SK-N-SH (cell line): ENCODE results near the gene SPINK1. TPM values are rescaled to one million over a fixed set of nuclear protein-coding genes. Genes with fewer than 3 reads are reported as not detected.

Source experiments
- CTCF ChIA-PET: fragments of 300-600, 350-600 bp; formaldehyde crosslinking; extraction: SDS; loops from one replicate; lab custom pipeline; 2021; lab: Yijun Ruan, JAX
- POLR2A ChIA-PET: fragments of 350-600 bp; sonication (Branson Sonifier 250); formaldehyde crosslinking; extraction: SDS; loops from one replicate; lab custom pipeline; 2020; ENCODE audit warnings: antibody characterized with exemption, inconsistent platforms; lab: Yijun Ruan, JAX
- DNase-seq: peaks from one replicate; pipeline ENCODE4 v3.0.0; 2012
- H2AFZ ChIP-seq: fragments of 200-600 bp; sonication (generic); 2 replicates; pipeline ENCODE4 v1.8.1; 2016; ENCODE audit warnings: antibody characterized with exemption, mild to moderate bottlenecking, low read depth
- H3F3A ChIP-seq: fragments of 200-600 bp; sonication (generic); replicated peaks from 2 replicates; pipeline ENCODE3; 2016; ENCODE audit warnings: antibody characterized with exemption, mild to moderate bottlenecking; ENCODE audit not compliant: insufficient read depth
- H3K27ac ChIP-seq, 2 experiments: fragments of 200-500 bp in 1 of 2; fragments of 200-600 bp in 1 of 2; sonication (Bioruptor generic) in 1 of 2; sonication (generic), shearing (Covaris generic) in 1 of 2; 2 replicates each; pipeline versions ENCODE4 v1.5.1 to v1.6.1; 2014 to 2016; ENCODE audit warnings: low read depth in 2 of 2, inconsistent platforms in 1 of 2, low read length in 1 of 2, mild to moderate bottlenecking in 1 of 2, mixed read lengths in 1 of 2
- H3K27me3 ChIP-seq: fragments of 200-600 bp; sonication (generic), shearing (Covaris generic); 2 replicates; pipeline ENCODE4 v1.6.1; 2016; ENCODE audit warnings: mixed run types; ENCODE audit not compliant: insufficient read depth
- H3K36me3 ChIP-seq, 2 experiments: fragments of 200-500 bp in 1 of 2; fragments of 200-600 bp in 1 of 2; sonication (Bioruptor generic) in 1 of 2; sonication (generic) in 1 of 2; replicated peaks in 1 of 2; 2 replicates each; pipeline versions ENCODE3 to v1.5.1; 2014 to 2016; ENCODE audit warnings: low read length in 1 of 2, mild to moderate bottlenecking in 1 of 2; ENCODE audit not compliant: insufficient read depth in 2 of 2, control insufficient read depth in 1 of 2
- H3K4me1 ChIP-seq, 2 experiments: fragments of 200-500 bp in 1 of 2; fragments of 200-600 bp in 1 of 2; sonication (Bioruptor generic) in 1 of 2; sonication (generic), shearing (Covaris generic) in 1 of 2; 2 replicates each; pipeline versions ENCODE4 v1.5.1 to v1.6.1; 2014 to 2016; ENCODE audit warnings: low read depth in 1 of 2, low read length in 1 of 2, mixed run types in 1 of 2; ENCODE audit not compliant: insufficient read depth in 2 of 2, control insufficient read depth in 1 of 2
- H3K4me2 ChIP-seq: fragments of 200-600 bp; sonication (generic), shearing (Covaris generic); 2 replicates; pipeline ENCODE4 v1.6.1; 2017; ENCODE audit warnings: mixed run types
- H3K4me3 ChIP-seq, 2 experiments: fragments of 200-500 bp in 1 of 2; fragments of 200-600 bp in 1 of 2; sonication (Bioruptor generic) in 1 of 2; sonication (generic), shearing (Covaris generic) in 1 of 2; 2 replicates each; pipeline versions ENCODE4 v1.5.1 to v1.8.1; 2014 to 2016; ENCODE audit warnings: low read depth in 2 of 2, inconsistent platforms in 1 of 2, low read length in 1 of 2, mild to moderate bottlenecking in 1 of 2, mixed read lengths in 1 of 2, moderate library complexity in 1 of 2
- H3K79me2 ChIP-seq: fragments of 200-600 bp; sonication (generic); 2 replicates; pipeline ENCODE4 v1.8.1; 2017; ENCODE audit warnings: mild to moderate bottlenecking; ENCODE audit not compliant: insufficient read depth
- H3K9ac ChIP-seq: fragments of 200-600 bp; sonication (generic); 2 replicates; pipeline ENCODE4 v1.6.1; 2017; ENCODE audit warnings: mixed run types
- H3K9me2 ChIP-seq: fragments of 200-600 bp; sonication (generic); 2 replicates; pipeline ENCODE4 v1.6.1; 2017; ENCODE audit warnings: mixed run types
- H3K9me3 ChIP-seq: fragments of 200-600 bp; sonication (generic); 2 replicates; pipeline ENCODE4 v1.6.1; 2017; ENCODE audit warnings: mixed run types, mild to moderate bottlenecking, moderate library complexity
- H4K20me1 ChIP-seq: fragments of 200-600 bp; sonication (generic); 2 replicates; pipeline ENCODE4 v1.6.1; 2017; ENCODE audit warnings: mild to moderate bottlenecking, mixed run types; ENCODE audit not compliant: insufficient read depth
- CHD2 ChIP-seq: fragments of 150-350 bp; IDR thresholded peaks from 2 replicates; pipeline ENCODE4 v1.6.1; 2018; ENCODE audit warnings: low read length; ENCODE audit not compliant: partially characterized antibody
- CTCF ChIP-seq: fragments of 200-600 bp; sonication (generic); IDR thresholded peaks from 2 replicates; pipeline ENCODE4 v1.6.1; 2017; ENCODE audit warnings: antibody characterized with exemption, mild to moderate bottlenecking, moderate library complexity
- ELF1 ChIP-seq: IDR thresholded peaks from 2 replicates; pipeline ENCODE4 v1.4.0; 2012
- FOXM1 ChIP-seq: IDR thresholded peaks from 2 replicates; pipeline ENCODE4 v1.4.0; 2012; ENCODE audit warnings: low read depth, mild to moderate bottlenecking
- GABPA ChIP-seq: IDR thresholded peaks from 2 replicates; pipeline ENCODE4 v1.4.0; 2012; ENCODE audit warnings: low read depth, mild to moderate bottlenecking
- MAX ChIP-seq: IDR thresholded peaks from 2 replicates; pipeline ENCODE4 v1.4.0; 2012; ENCODE audit warnings: low read depth
- MEF2A ChIP-seq: IDR thresholded peaks from 2 replicates; pipeline ENCODE4 v1.4.0; 2012; ENCODE audit warnings: low read depth, borderline replicate concordance
- MXI1 ChIP-seq: IDR thresholded peaks from 2 replicates; pipeline ENCODE4 v1.6.1; 2012; ENCODE audit warnings: mild to moderate bottlenecking, low read depth, low read length, improper control_type of control experiment
- NRF1 ChIP-seq: IDR thresholded peaks from 2 replicates; pipeline ENCODE4 v1.6.1; 2012; ENCODE audit warnings: low read depth, mild to moderate bottlenecking, low read length
- PBX3 ChIP-seq: IDR thresholded peaks from 2 replicates; pipeline ENCODE4; 2012
- RAD21 ChIP-seq: IDR thresholded peaks from 2 replicates; pipeline ENCODE4 v1.6.1; 2012; ENCODE audit warnings: mild to moderate bottlenecking, low read length
- REST ChIP-seq: IDR thresholded peaks from 2 replicates; pipeline ENCODE4 v1.6.1; 2012; ENCODE audit warnings: mild to moderate bottlenecking, low read depth, low read length, moderate library complexity
- RFX5 ChIP-seq: IDR thresholded peaks from 2 replicates; pipeline ENCODE4 v1.6.1; 2012; ENCODE audit warnings: mild to moderate bottlenecking, improper control_type of control experiment, low read length
- RXRA ChIP-seq: IDR thresholded peaks from 2 replicates; pipeline ENCODE4 v1.4.0; 2012; ENCODE audit warnings: low read depth, mild to moderate bottlenecking, borderline replicate concordance
- SIN3A ChIP-seq: IDR thresholded peaks from 2 replicates; pipeline ENCODE4 v1.6.1; 2012; ENCODE audit warnings: low read depth, mild to moderate bottlenecking, low read length, moderate library complexity, borderline replicate concordance
- TAF1 ChIP-seq: IDR thresholded peaks from 2 replicates; pipeline ENCODE4 v1.6.1; 2012; ENCODE audit warnings: low read depth, mild to moderate bottlenecking, low read length, moderate library complexity, borderline replicate concordance
- TCF12 ChIP-seq: IDR thresholded peaks from 2 replicates; pipeline ENCODE4 v1.4.0; 2012
- USF1 ChIP-seq: IDR thresholded peaks from 2 replicates; pipeline ENCODE4 v1.4.0; 2012; ENCODE audit warnings: low read depth, borderline replicate concordance
- USF2 ChIP-seq: fragments of 150-350 bp; IDR thresholded peaks from 2 replicates; pipeline ENCODE4 v1.6.1; 2017; ENCODE audit warnings: antibody characterized with exemption, low read length, low read depth, borderline replicate concordance
- YY1 ChIP-seq: IDR thresholded peaks from 2 replicates; pipeline ENCODE4 v1.4.0; 2012; ENCODE audit warnings: low read depth, mild to moderate bottlenecking
- WGBS: methylation state at CpG from one replicate; pipeline ENCODE4 v1.1.6; 2017; ENCODE audit warnings: low lambda C conversion rate; 5-methylcytosine and 5-hydroxymethylcytosine counted together
- polyA plus RNA-seq, 3 experiments: library from polyadenylated mRNA; depleted of rRNA; stranded (reverse); fragments of >200 nt; gene quantifications; 2 replicates each; pipeline ENCODE4 v1.2.3, GENCODE V29; 2012

The SPINK1 gene
- polyA plus RNA-seq, 1 of the 3 experiments (the other 2 are of a cell fraction) = not detected

GRCh38 chr5:147852365-147852764 is 20.9 kb upstream of the SPINK1 start:
- H4K20me1 ChIP-seq = no peaks in the 10 kb centered on the region
- 11% methylated on average over 3 of the region's 3 CpGs for WGBS
- no peak overlapping the region for H3K9ac ChIP-seq
- no peaks in the 10 kb centered on the region for H3K9me2 ChIP-seq
- no peak for DNase-seq
- H3F3A ChIP-seq = no peaks in the 10 kb centered on the region
- POLR2A ChIA-PET = no interaction called here
- CTCF ChIA-PET = interaction anchor here (3.2 kb wide), 1 partner anchor 29 kb away, joined by 19 read pairs; no protein-coding TSS in a partner anchor
- no peaks in the 10 kb centered on the region for H3K9me3 ChIP-seq
- 0 out of 4 replicates have a peak, but pooled peaks cover 0 to 9% of the 10 kb centered on the region in 2 experiments for H3K4me1 ChIP-seq
- no peak overlapping the region for H3K4me3 ChIP-seq
- H3K79me2 ChIP-seq = no peaks in the 10 kb centered on the region
- H3K4me2 ChIP-seq = no peak overlapping the region
- H2AFZ ChIP-seq = no peak overlapping the region
- H3K27me3 ChIP-seq = no peaks in the 10 kb centered on the region
- H3K36me3 ChIP-seq = no peaks in the 10 kb centered on the region
- no peak overlapping the region for H3K27ac ChIP-seq
- TF ChIP-seq YY1 (no peak), USF1 (no peak), RXRA (no peak), GABPA (no peak), TAF1 (no peak), MXI1 (no peak), SIN3A (no peak), MAX (no peak), FOXM1 (no peak), REST (no peak), RAD21 (no peak), PBX3 (no peak), TCF12 (no peak), MEF2A (no peak), CHD2 (no peak), CTCF (no peak), ELF1 (no peak), RFX5 (no peak), NRF1 (no peak), USF2 (no peak)
